Kidney epithelial cell (primary cell): Measurements from ENCODE around the gene EXOC3L1. TPM values are rescaled to one million over a fixed set of nuclear protein-coding genes. Genes with fewer than 3 reads are reported as not detected.

Experiments
- DNase-seq: peaks from one replicate; pipeline ENCODE4 v3.0.0-alpha.2; 2010; ENCODE audit warnings: low read depth
- H3K27me3 ChIP-seq: 2 replicates; pipeline ENCODE4 v1.6.0; 2011; ENCODE audit warnings: low read length; ENCODE audit not compliant: control insufficient read depth, insufficient read depth
- H3K36me3 ChIP-seq: 2 replicates; pipeline ENCODE4 v1.5.1; 2011; ENCODE audit warnings: low read length; ENCODE audit not compliant: control insufficient read depth, insufficient read depth
- H3K4me3 ChIP-seq: 2 replicates; pipeline ENCODE4 v1.5.1; 2011; ENCODE audit warnings: low read depth, mild to moderate bottlenecking, control low read depth, low read length
- total RNA-seq: library from RNA; depleted of rRNA; stranded (reverse); fragments of >200 nt; gene quantifications from 2 replicates; pipeline ENCODE4 v1.2.3, GENCODE V29; 2015
- TF ChIP-seq, protein P1 (sequence below): IDR thresholded peaks from 2 replicates; pipeline ENCODE4 v1.5.1; 2011; ENCODE audit warnings: mild to moderate bottlenecking, moderate library complexity, low read length, control low read depth, inconsistent platforms; ENCODE audit not compliant: insufficient read depth, poor library complexity, severe bottlenecking

Gene EXOC3L1
- total RNA-seq, 1 donor from 2014 or later: 0.25 TPM

DNA sequence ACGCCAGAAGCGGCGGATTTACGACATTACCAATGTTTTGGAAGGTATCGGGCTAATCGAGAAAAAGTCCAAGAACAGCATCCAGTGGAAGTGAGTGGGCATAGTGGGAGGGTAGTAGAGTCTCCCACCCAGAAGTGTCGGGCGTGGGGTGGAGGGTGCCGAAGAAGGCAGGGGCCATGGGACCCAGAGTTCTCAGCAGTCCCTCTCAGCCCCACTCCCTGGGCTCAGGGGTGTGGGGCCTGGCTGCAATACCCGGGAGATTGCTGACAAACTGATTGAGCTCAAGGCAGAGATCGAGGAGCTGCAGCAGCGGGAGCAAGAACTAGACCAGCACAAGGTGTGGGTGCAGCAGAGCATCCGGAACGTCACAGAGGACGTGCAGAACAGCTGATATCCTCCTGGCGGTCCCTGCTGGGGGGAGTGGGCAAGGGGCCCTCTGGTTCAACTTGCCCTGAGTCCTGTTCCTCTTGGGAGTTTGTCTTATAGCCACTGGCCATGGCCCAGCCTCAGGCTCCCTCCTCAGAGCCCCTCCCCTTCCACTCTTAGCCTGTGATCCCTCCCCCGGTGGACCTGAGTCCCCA, 2.9 kb upstream of the EXOC3L1 start:
- H3K36me3 ChIP-seq: peaks cover 2% of the 10 kb centered on the region
- TF ChIP-seq, protein P1, sequence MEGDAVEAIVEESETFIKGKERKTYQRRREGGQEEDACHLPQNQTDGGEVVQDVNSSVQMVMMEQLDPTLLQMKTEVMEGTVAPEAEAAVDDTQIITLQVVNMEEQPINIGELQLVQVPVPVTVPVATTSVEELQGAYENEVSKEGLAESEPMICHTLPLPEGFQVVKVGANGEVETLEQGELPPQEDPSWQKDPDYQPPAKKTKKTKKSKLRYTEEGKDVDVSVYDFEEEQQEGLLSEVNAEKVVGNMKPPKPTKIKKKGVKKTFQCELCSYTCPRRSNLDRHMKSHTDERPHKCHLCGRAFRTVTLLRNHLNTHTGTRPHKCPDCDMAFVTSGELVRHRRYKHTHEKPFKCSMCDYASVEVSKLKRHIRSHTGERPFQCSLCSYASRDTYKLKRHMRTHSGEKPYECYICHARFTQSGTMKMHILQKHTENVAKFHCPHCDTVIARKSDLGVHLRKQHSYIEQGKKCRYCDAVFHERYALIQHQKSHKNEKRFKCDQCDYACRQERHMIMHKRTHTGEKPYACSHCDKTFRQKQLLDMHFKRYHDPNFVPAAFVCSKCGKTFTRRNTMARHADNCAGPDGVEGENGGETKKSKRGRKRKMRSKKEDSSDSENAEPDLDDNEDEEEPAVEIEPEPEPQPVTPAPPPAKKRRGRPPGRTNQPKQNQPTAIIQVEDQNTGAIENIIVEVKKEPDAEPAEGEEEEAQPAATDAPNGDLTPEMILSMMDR: no peak

DNA sequence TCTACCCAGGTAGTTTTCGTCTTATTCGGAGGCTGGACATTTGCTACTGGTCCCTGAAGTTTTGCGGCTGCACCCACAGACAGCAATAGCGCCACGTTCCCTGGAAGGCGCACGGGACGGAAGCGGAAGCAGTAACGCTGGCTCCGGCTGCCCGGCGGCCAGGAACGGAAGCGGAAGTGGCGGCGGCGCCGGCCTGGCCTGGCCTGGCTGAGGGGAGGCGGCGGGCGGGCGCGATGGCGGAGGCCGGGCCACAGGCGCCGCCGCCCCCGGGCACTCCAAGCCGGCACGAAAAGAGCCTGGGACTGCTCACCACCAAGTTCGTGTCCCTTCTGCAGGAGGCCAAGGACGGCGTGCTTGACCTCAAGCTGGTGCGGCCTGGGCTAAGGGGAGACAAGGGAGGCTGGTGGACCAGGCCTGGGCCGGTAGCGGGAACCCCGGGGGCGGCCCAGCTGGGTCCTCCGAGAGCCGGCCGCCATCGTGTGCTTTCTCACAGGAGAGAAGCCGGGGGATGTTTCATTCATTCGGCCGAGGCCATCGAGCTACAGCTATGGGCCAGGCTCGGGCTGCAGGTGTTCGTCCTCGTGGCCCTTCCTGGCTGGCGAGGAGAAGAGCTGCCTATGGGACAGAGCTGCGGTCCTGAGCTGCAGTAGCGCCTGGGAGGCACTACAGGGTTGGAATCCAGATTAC, 2.2 kb upstream of the EXOC3L1 start, which contains the start of gene E2F4:
E2F4 (plus strand) TSS at position 161 of the 687 bp plus-strand sequence; CDS start at position 234, 73 bp downstream.
- TF ChIP-seq, protein P1: no peak

More for the DNA sequence above, 2.9 kb upstream of the EXOC3L1 start:
- Histone ChIP-seq H3K4me3 (peak overlapping the region; percentile 94), H3K27me3 (no peaks in the 10 kb centered on the region)
- no peak for DNase-seq

DNA sequence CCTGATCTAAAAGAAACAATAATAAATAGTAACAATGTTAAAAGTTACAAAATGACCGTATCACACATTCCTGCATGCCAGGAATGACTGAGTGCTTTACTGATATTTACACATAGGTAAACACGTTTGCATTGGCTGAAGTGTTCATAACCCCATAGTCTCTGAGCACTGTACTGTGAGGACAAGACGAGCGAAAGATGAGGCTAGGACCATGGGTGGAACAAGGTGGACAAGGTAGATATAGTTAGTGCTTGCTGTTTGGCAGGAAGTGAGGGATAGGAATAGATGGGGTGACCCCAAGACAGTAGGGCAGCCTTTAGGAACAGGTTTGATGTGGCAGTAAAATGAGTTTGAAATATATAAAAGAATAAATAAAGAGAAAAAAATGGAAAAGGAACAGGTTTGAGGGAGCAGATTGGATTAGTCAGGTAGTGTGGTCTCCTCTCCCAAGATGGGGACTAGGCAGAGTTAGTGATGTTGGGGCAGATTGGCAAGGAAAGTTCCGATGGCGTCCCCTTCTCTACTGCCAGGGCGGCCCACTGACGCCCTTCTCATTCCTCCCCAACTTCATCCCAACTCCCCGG, 1.6 kb upstream of the EXOC3L1 start:
- peaks cover 2% of the 10 kb centered on the region for H3K36me3 ChIP-seq
- TF ChIP-seq, protein P1: no peak
- H3K4me3 ChIP-seq: peak overlapping the region; percentile 31
- DNase-seq: no peak
- no peaks in the 10 kb centered on the region for H3K27me3 ChIP-seq

More for the DNA sequence above, 2.2 kb upstream of the EXOC3L1 start, which contains the start of gene E2F4:
- Histone ChIP-seq H3K36me3 (peaks cover 2% of the 10 kb centered on the region), H3K27me3 (no peaks in the 10 kb centered on the region), H3K4me3 (peak within 1 kb of the TSS; percentile 94)
- DNase-seq: no peak

DNA sequence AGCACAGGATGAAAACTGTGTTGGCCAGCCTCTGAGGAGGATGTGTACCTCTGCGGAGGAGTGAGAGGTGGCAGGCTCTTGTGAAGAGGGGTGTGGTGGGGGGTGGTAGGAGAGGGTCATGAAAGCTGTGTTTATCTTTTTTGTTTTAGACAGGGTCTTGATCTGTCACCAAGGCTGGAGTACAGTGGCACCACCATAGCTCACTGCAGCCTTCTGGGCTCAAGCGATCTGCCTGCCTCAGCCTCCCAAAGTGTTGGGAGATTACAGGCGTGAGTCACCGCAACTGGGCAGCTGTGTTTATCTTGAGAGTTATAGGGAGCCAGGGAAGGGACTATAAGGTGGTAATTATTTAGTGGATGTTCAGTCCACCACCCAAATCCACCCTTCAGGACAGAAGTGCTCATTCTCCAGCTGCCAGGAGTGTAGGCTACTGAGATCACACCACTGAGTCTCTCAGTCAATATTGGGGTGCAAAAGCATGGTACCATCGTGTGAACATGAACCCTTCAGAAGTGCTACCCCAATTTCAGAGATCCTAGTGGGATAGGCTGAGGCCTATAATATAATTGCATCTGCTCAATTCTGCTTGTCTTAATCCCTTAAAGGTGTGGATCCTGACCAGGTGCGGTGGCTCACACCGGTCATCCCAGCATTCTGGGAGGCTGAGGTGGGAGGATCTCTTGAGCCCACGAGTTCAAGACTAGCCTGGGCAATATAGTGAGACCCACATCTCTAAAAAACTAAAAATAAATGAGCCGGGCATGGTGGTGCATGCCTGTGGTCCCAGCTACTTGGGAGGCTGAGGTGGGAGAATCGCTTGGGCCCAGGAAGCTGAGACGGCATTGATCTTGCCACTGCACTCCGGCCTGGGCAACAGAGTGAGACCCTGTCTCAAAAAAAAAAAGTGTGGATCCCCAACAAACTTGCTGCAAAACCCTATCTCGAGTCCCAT, 788 bp upstream of the EXOC3L1 start:
- TF ChIP-seq, protein P1: no peak
- H3K4me3 ChIP-seq: no peak overlapping the region
- DNase-seq: no peak
- H3K36me3 ChIP-seq: no peaks in the 10 kb centered on the region
- H3K27me3 ChIP-seq: no peaks in the 10 kb centered on the region

DNA sequence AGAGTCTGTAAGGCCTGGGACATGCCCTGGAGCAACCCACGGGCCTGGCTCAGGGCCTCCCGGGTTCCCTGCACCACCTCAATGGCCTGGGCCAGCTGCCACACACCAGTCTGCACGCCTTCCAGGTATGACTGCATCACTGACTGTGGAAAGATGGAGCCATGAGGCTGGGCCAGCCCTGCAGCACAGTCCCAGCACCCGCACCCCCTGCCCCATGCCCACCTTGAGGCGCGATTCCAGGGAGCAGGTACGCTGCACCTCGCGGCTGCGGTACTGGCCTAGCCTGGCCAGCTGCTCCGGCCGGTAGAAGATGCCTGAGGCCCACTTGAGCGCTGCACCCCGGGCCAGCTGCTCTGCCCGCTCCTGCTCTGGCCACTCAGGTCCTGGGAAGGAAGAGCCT, 1.1 kb downstream of the EXOC3L1 start:
- H3K36me3 ChIP-seq: no peaks in the 10 kb centered on the region
- peaks cover 6% of the 10 kb centered on the region for H3K27me3 ChIP-seq
- DNase-seq: no peak
- no peak overlapping the region for H3K4me3 ChIP-seq
- TF ChIP-seq, protein P1: no peak
